ENCODE measurements around the gene GABRB1. TPM values are rescaled to one million over a fixed set of nuclear protein-coding genes. Genes with fewer than 3 reads are reported as not detected.

GABRB1 gene
- polyA plus RNA-seq, 2 of the 4 experiments (the other 2 are of a cell fraction), result not detected

GRCh38 chr4:47049347-47049746 is 18.0 kb downstream of the GABRB1 start:
- H3K27ac ChIP-seq, result no peak overlapping the region
- DNase-seq (ENCODE audit: low read depth in 1 of 2, low spot score in 1 of 2), result no peak
- FAIRE-seq, result no peak
- WGBS (ENCODE audit: missing lambda C conversion rate), result 2% methylated on average over 3 of the region's 3 CpGs
- H3K9me3 ChIP-seq, result no peaks in the 10 kb centered on the region
- ChIA-PET CTCF (no interaction called here), POLR2A (no interaction called here)
- no peak overlapping the region for H3K4me2 ChIP-seq
- no peaks in the 10 kb centered on the region for H3K4me1 ChIP-seq
- no peak for ATAC-seq
- TF ChIP-seq CTCF (IDR thresholded peaks at IDR 0.05) (no peak), KDM1A (IDR thresholded peaks at IDR 0.05; ENCODE audit: low read depth) (no peak), RAD21 (conservative IDR thresholded peaks at IDR 0.05 in 1 of 2, IDR thresholded peaks at IDR 0.05 in 1 of 2) (no peak)
- TF ChIP-seq, protein P1, sequence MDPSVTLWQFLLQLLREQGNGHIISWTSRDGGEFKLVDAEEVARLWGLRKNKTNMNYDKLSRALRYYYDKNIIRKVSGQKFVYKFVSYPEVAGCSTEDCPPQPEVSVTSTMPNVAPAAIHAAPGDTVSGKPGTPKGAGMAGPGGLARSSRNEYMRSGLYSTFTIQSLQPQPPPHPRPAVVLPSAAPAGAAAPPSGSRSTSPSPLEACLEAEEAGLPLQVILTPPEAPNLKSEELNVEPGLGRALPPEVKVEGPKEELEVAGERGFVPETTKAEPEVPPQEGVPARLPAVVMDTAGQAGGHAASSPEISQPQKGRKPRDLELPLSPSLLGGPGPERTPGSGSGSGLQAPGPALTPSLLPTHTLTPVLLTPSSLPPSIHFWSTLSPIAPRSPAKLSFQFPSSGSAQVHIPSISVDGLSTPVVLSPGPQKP (IDR thresholded peaks at IDR 0.05; ENCODE audit: low read depth, low read length), result no peak
- no peak overlapping the region for H3K4me3 ChIP-seq

DNA sequence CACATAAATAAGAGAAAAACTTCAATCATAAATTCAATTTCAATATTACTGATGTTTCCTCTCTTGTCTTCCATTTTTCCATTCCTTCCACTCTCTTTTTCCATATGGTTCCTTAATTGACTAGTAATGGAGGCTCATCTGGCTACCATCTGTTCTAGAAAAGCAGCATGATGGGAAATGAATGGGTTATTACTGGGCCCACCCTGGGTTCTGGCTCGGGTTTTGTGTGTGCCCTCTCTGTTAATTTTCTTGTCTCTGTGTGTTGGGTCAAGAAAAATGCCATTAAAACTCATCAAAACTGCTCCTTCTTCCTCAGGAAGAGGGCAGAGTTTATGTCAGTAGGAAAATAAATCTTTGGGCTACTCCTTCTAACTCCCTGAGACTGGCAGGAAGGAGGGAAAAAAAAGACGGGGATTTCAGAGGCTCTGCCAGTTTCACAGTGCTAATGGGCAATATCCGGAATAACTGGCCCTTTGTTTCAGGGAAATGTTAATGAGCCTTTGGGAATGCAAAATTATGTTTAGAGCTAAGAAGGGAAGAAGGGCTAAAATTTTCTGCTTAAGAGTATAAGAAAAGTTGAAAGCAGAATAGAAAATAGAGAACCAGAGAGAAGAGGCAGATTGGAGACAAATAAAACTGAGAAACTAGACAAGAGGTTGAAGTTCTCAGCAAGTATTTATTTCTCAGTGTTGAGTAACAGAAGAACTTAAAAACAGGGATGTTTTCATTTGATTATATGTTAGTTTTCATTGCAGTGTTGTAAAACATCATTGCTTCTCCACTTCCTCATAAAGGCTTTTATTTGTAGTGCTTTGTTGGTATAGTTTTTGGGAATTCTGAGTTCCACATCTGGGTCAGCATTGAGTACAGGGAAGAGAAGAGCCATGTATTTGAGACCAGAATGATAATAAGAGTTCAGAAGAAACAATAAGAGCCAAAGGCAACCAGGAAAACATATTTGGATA is 19.7 kb downstream of the GABRB1 start:
- DNase-seq (ENCODE audit: low read depth in 1 of 2, low spot score in 1 of 2), result no peak
- H3K9me3 ChIP-seq, result no peaks in the 10 kb centered on the region
- 4% methylated on average over 3 of the region's 3 CpGs for WGBS (ENCODE audit: missing lambda C conversion rate)
- POLR2A ChIA-PET, result no interaction called here
- H3K4me2 ChIP-seq, result no peak overlapping the region
- no peaks in the 10 kb centered on the region for H3K4me1 ChIP-seq
- no peak for TF ChIP-seq CTCF (IDR thresholded peaks at IDR 0.05)
- TF ChIP-seq CHD2 (IDR thresholded peaks at IDR 0.05; ENCODE audit: low read length, partially characterized antibody), result no peak
- TF ChIP-seq SMC3 (IDR thresholded peaks at IDR 0.05), result no peak
- TF ChIP-seq CBX8 (IDR thresholded peaks at IDR 0.05), result no peak
- TF ChIP-seq, protein P2, sequence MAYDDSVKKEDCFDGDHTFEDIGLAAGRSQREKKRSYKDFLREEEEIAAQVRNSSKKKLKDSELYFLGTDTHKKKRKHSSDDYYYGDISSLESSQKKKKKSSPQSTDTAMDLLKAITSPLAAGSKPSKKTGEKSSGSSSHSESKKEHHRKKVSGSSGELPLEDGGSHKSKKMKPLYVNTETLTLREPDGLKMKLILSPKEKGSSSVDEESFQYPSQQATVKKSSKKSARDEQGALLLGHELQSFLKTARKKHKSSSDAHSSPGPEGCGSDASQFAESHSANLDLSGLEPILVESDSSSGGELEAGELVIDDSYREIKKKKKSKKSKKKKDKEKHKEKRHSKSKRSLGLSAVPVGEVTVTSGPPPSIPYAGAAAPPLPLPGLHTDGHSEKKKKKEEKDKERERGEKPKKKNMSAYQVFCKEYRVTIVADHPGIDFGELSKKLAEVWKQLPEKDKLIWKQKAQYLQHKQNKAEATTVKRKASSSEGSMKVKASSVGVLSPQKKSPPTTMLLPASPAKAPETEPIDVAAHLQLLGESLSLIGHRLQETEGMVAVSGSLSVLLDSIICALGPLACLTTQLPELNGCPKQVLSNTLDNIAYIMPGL (CRISPR knock-in tag; IDR thresholded peaks at IDR 0.05; ENCODE audit: borderline replicate concordance), result no peak
- no peak for TF ChIP-seq ZNF302 (CRISPR knock-in tag; IDR thresholded peaks at IDR 0.05)
- no peak for TF ChIP-seq ATOH8 (CRISPR knock-in tag; IDR thresholded peaks at IDR 0.05; ENCODE audit: low read depth)
- TF ChIP-seq EHMT2 (IDR thresholded peaks at IDR 0.05; ENCODE audit: low read depth), result no peak
- no peak for TF ChIP-seq JUN (IDR thresholded peaks at IDR 0.05)
- TF ChIP-seq RCOR1 (IDR thresholded peaks at IDR 0.05; ENCODE audit: low read depth, low read length), result no peak
- TF ChIP-seq HES2 (IDR thresholded peaks at IDR 0.05), result no peak
- TF ChIP-seq HOXB13 (CRISPR knock-in tag; IDR thresholded peaks at IDR 0.05; ENCODE audit: low read depth), result no peak
- no peak for TF ChIP-seq USF2 (IDR thresholded peaks at IDR 0.05)
- TF ChIP-seq, protein P1 (IDR thresholded peaks at IDR 0.05; ENCODE audit: low read depth, low read length), result no peak
- no peak for TF ChIP-seq MYC (IDR thresholded peaks at IDR 0.05; ENCODE audit: borderline replicate concordance, low read length)
- TF ChIP-seq FOXS1 (CRISPR knock-in tag; IDR thresholded peaks at IDR 0.05), result no peak
- TF ChIP-seq RAD21 (conservative IDR thresholded peaks at IDR 0.05 in 1 of 2, IDR thresholded peaks at IDR 0.05 in 1 of 2), result no peak
- no peak for TF ChIP-seq RARB (CRISPR knock-in tag; IDR thresholded peaks at IDR 0.05)
- TF ChIP-seq NPAS2 (CRISPR knock-in tag; IDR thresholded peaks at IDR 0.05; ENCODE audit: borderline replicate concordance), result no peak
- TF ChIP-seq, protein P3, sequence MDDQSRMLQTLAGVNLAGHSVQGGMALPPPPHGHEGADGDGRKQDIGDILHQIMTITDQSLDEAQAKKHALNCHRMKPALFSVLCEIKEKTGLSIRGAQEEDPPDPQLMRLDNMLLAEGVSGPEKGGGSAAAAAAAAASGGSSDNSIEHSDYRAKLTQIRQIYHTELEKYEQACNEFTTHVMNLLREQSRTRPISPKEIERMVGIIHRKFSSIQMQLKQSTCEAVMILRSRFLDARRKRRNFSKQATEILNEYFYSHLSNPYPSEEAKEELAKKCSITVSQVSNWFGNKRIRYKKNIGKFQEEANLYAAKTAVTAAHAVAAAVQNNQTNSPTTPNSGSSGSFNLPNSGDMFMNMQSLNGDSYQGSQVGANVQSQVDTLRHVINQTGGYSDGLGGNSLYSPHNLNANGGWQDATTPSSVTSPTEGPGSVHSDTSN (IDR thresholded peaks at IDR 0.05), result no peak
- CTCF ChIA-PET, result no interaction called here
- no peak overlapping the region for H3K27ac ChIP-seq
- no peak for ATAC-seq
- no peak for FAIRE-seq
- H3K4me3 ChIP-seq, result no peak overlapping the region
